ENCODE measurements around the gene FOLR1.

The FOLR1 gene

GRCh38 chr11:72236774-72237111, 44.8 kb downstream of the FOLR1 start:
- DNase-seq = no peak

- DNase-seq = no peak
Observed at GRCh38 chr11:72237112-72237931, 45.4 kb downstream of the FOLR1 start.

GRCh38 chr11:72238040-72238450, 46.1 kb downstream of the FOLR1 start:
- DNase-seq = peak; percentile 57

- no peak for DNase-seq
Observed at GRCh38 chr11:72238492-72239312, 46.8 kb downstream of the FOLR1 start.

- no peak for DNase-seq
Observed at GRCh38 chr11:72239313-72239848, 47.4 kb downstream of the FOLR1 start.

GRCh38 chr11:72239849-72240460, 48.0 kb downstream of the FOLR1 start:
- DNase-seq = no peak

- DNase-seq = no peak
Observed at GRCh38 chr11:72240461-72241290, 48.7 kb downstream of the FOLR1 start.

GRCh38 chr11:72241291-72241781, 49.4 kb downstream of the FOLR1 start:
- DNase-seq = no peak

GRCh38 chr11:72242141-72242540, 50.2 kb downstream of the FOLR1 start:
- no peak for DNase-seq

- DNase-seq = no peak
Observed at GRCh38 chr11:72243173-72244059, 51.5 kb downstream of the FOLR1 start.

- DNase-seq = no peak
Observed at GRCh38 chr11:72244060-72244360, 52.1 kb downstream of the FOLR1 start, which contains the start of gene PHOX2A. Gene PHOX2A, minus strand, starts transcription at chr11:72244176. Its CDS starts 172 bp downstream, at chr11:72244004.

GRCh38 chr11:72244361-72245262, 52.7 kb downstream of the FOLR1 start:
- no peak for DNase-seq

GRCh38 chr11:72245263-72245816, 53.4 kb downstream of the FOLR1 start:
- DNase-seq = no peak
